ENCODE measurements around the gene WDR7. TPM values are rescaled to one million over a fixed set of nuclear protein-coding genes. Genes with fewer than 3 reads are reported as not detected.

Gene WDR7
- total and polyA plus RNA-seq, 10 of the 15 experiments (the other 5 are each of a cell fraction or from before 2014, with no cell fraction given) = 2.8 to 16.5 (median 11.7) TPM

- TF ChIP-seq PRDM15 (CRISPR knock-in tag; IDR thresholded peaks at IDR 0.05) (peak; percentile 77; the same call in 1 of the 2 replicates), SREBF2 (IDR thresholded peaks at IDR 0.05; ENCODE audit: low read length) (no peak), IKZF2 (IDR thresholded peaks at IDR 0.05) (peak; percentile 16 to 34; a peak in 1 of 4 replicates), RFX5 (IDR thresholded peaks at IDR 0.05; ENCODE audit: low read depth, low read length) (peak; percentile 78; the same call in 1 of the 2 replicates), ELK1 (IDR thresholded peaks at IDR 0.05; ENCODE audit: low read depth, low read length) (no peak), TAF1 (IDR thresholded peaks at IDR 0.05; ENCODE audit: borderline replicate concordance, low read depth, low read length) (peak; percentile 71), SIX5 (IDR thresholded peaks at IDR 0.05; ENCODE audit: low read depth, low read length, severe bottlenecking) (peak; percentile 37), ZBTB33 (IDR thresholded peaks at IDR 0.05) (0 out of 2 replicates have a peak, but pooled peaks have one; percentile 9), CTCF (IDR thresholded peaks at IDR 0.05 in 2 of 3, conservative IDR thresholded peaks at IDR 0.05 in 1 of 3; ENCODE audit: control insufficient read depth in 2 of 3, extremely low read depth in 1 of 3, insufficient read depth in 1 of 3, low read depth in 3 of 3, low read length in 3 of 3) (no peak), SMAD5 (IDR thresholded peaks at IDR 0.05; ENCODE audit: low read depth) (peak; percentile 54; the same call in 1 of the 2 replicates), ZNF592 (IDR thresholded peaks at IDR 0.05) (no peak), NR2F1 (conservative IDR thresholded peaks at IDR 0.05) (no peak), HDAC2 (IDR thresholded peaks at IDR 0.05) (no peak)
Observed at GRCh38 chr18:56638232-56639103, 12.7 kb upstream of the WDR7 start, which contains the start of gene TXNL1 (continued).
